Fibroblast of the aortic adventitia (primary cell): Measurements from ENCODE around the gene ATL3. TPM values are rescaled to one million over a fixed set of nuclear protein-coding genes. Genes with fewer than 3 reads are reported as not detected.
A peak's percentile ranks its signal among the peaks of the same experiment; 100 is the strongest.

ENCODE experiments used
- DNase-seq: peaks from one replicate; pipeline ENCODE4 v3.0.0-alpha.2; 2010; ENCODE audit warnings: low read depth
- H3K4me3 ChIP-seq: 2 replicates; pipeline ENCODE4 v1.5.1; 2011; ENCODE audit warnings: low read depth, mild to moderate bottlenecking, control low read depth, low read length, moderate library complexity
- CTCF ChIP-seq: IDR thresholded peaks from 2 replicates; pipeline ENCODE4 v1.5.1; 2011; ENCODE audit warnings: mild to moderate bottlenecking, low read length, control low read depth, inconsistent platforms; ENCODE audit not compliant: insufficient read depth
- small RNA-seq: library from RNA; depleted of rRNA; stranded (forward); fragments of <200 nt; gene quantifications from one replicate; pipeline ENCODE3, GENCODE V24; 2012
- total RNA-seq: library from RNA; depleted of rRNA; stranded (reverse); fragments of >200 nt; gene quantifications from 2 replicates; pipeline ENCODE4 v1.2.3, GENCODE V29; 2012; ENCODE audit warnings: low replicate concordance

The ATL3 gene
- total RNA-seq, 1 donor = 320 TPM

DNA sequence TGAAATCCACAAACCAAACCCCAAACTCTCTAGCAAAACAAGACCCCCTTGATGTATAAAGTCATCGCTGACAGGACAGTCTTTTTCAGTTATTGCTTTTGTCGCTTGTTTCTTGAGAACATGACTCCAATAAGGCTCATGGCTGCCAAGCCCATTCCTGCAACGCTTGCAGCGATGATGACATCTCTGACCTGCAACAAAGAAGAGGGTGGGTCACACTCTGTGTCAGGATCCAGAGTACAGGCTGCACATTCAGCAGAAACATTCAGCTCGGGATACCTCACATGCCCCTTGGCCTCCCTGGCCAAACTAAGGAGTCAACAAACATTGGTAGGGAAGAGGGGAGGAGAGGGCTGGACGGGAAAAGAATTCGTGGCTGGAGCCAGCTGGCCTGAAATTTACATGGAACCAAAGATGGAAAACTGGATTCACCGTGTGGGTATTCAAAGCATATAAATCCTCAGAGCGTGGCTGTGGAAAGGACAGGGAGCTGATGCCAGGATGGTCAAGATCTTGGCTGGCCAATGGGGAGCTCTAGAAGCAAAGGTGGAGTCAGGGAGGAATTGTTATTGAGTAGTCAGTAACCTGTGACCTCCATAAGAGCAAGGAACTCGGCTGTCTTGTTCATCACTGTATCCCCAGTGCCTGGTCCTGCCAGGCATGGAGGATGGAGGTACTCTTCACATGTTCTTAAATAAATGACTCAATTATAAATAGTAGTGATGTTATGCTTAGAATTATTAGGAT is 96.1 kb downstream of the ATL3 start:
- peak; percentile 71 for DNase-seq
- TF ChIP-seq CTCF = no peak
- peak overlapping the region; percentile 43 for H3K4me3 ChIP-seq

Small RNAs within 50 kb of the gene (small RNA-seq; reads per million reads assigned to genes)
- gene AP000753.3 = not detected

Other genes starting within 250 kb of the ATL3 start
- gene PLAAT5, start 180.2 kb downstream of the ATL3 start, total RNA-seq = 0.18 and 5.3 TPM in 2 replicates
- gene LGALS12, start 165.3 kb downstream of the ATL3 start, total RNA-seq = 1.3 TPM in 1 of 2 replicates, not detected in the other
- gene PLAAT4, start 134.6 kb downstream of the ATL3 start, total RNA-seq = 16.6 and 233 TPM in 2 replicates
- not detected in 2 replicates for gene PLAAT2, start 108.0 kb downstream of the ATL3 start, total RNA-seq
- gene PLAAT3, start 56.9 kb downstream of the ATL3 start, total RNA-seq = 9.0 and 71.9 TPM in 2 replicates
- 151 and 168 TPM in 2 replicates for gene RTN3, start 10.1 kb upstream of the ATL3 start, total RNA-seq
- gene ZFTA, start 97.4 kb upstream of the ATL3 start, total RNA-seq = 13.2 and 62.7 TPM in 2 replicates
- gene SPINDOC, start 142.1 kb upstream of the ATL3 start, total RNA-seq = 6.7 and 10.1 TPM in 2 replicates
- 11.4 and 12.7 TPM in 2 replicates for gene MARK2, start 167.7 kb upstream of the ATL3 start, total RNA-seq
- 2.9 and 3.3 TPM in 2 replicates for gene RCOR2, start 245.8 kb upstream of the ATL3 start, total RNA-seq